Epidermal melanocyte (primary cell): Measurements from ENCODE around the gene PTPRO.
A peak's percentile ranks its signal among the peaks of the same experiment; 100 is the strongest.

Experiments
- DNase-seq: peaks from one replicate; pipeline ENCODE4 v3.0.0; 2011; ENCODE audit warnings: low spot score; ENCODE audit not compliant: insufficient read length

Gene PTPRO

DNA sequence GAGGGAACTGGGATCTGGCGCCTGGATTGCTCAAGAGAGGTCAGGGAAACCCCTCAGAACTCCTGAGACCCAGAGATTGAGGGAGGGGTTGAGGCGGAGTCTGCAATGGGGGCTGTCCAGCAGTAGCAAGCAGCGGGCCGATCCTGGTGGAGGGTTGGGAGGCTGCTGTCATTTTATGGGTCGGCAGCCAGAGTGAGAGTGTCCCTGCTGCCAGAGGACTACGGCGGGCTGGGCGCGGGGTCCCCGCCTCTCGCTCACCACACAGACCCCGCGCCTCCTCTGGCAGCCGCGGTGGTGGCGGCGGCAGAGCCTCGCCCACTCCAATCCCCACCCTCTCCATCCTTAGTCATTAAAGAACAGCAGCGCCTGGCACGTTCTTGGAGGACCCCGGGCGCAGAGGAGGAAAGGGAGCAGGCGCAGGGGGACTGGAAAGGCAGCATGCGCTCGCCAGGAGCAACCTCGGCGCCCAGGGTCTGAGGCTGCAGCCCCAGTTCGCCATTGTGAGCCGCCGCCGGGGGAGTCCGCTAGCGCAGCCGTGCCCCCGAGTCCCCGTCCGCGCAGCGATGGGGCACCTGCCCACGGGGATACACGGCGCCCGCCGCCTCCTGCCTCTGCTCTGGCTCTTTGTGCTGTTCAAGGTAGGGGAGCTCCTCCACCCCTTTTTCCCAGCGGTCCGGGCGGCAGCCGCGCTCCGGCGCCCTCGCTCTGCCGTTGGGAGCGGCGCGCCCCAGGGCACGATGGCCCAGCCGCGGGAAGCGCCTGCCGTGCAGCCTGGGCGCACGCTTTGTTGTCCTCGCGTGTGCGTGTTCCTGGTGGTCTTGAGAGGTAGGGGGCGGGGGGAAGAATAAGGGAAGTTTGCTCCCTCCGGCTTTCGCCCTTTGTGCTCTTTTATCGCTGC lies at the start of gene PTPRO:
PTPRO (plus strand) TSS at position 345 of the 898 bp plus-strand sequence.
- no peak for DNase-seq

DNA sequence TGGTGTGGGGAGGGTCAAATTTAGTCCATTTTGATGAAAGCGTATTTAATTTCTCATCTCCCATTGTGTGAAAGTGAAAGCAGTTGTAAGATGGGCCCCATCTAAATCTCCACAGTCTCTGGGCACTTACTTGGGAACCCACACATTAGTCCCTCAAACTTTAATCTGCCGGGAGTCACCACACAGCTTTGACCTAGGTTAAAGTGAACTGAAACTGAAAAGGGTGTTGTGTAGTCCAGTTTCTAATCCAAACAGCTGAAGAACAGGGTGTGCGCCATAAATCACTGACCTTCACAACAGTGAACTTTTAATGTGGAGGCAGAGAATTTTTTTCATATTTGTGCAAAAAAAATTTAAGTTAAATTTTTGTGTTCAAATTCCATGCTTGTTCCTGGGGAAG lies 48.4 kb upstream of the PTPRO start:
- DNase-seq = no peak

DNA sequence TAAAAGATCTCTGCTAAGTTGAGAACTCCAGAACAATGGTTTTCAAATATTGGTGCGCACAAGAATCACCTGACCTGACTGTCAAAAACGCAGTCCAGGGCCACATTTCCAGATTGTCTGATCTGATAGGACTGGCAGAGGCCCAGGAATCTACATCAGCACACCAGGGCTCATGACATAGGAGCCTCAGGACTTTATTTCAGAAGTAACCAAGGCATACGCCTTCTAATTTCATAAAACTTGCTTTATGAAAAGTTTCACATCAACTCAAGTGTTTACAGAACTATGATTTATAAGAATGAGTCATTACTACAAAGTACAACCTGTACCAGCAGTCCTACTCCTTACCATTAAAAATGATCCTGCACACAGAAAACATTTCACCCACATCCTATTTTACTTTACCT lies 47.7 kb upstream of the PTPRO start:
- no peak for DNase-seq

DNA sequence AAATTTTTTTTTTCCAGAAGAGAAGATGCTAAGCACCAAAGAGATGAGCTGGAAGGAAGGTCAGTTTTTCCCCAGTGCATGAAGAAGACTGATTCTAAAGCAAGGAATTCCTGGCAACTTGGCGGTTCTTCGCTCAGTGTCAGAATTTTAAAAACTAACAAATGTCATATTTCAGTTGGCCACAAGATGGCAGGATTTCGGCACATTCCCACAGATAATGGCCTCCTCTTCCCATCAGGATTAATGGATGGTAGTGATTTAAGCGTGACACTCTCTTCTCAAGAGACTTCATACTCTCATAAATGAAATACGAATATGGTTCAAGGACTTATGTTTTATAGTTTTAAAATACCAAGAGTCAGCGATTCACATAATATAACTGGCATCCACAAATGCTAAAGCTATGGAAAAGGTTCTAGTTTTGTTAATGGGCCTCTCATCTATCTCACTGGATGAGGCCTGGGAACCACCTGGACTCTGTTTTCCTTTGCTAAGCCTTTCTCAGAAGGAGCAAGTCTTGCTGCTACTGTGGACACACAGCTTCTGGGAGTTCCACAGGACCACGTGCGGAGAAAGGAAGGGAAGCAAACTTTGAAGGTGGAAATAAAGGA lies 46.1 kb upstream of the PTPRO start:
- DNase-seq = peak; percentile 54

DNA sequence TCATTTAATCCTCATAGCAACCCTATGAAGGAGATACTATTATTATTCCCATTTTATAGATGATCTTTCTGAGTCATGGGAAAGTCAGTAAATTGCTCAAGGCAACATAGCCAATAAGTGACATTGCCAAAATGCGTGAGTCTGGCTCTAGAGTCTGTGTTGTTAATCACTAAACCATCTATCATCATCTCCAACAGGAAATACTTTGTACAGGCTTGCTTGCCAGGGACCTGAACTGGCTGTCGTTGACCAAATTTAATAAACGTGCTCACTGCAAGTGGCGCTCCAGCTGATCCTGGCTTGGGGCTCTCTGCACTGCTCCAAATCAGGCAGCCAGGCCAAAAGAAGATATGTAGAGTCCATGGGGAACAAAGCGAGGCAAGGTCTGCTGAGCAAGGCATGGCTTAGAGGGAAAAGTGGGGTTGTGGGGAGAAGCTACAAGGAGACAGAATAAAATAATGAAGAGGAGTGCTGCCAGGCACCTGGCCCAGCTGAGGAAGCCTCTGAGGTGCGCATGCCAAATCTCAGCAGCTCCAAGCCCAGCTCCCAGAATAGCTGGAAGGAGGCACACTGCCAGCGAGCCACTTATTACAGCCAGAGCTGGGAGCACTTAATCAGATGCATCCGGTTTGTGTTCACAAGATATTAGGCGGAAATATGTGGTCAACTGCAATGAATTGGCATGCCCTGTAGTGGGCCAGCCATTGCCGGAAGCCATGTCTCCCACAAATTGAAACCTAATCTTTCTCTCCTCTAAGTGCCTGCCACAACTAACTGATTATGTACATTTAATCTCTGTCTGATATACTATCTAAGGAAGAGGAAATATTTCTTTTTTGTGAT lies 43.3 kb upstream of the PTPRO start:
- DNase-seq = peak; percentile 61

DNA sequence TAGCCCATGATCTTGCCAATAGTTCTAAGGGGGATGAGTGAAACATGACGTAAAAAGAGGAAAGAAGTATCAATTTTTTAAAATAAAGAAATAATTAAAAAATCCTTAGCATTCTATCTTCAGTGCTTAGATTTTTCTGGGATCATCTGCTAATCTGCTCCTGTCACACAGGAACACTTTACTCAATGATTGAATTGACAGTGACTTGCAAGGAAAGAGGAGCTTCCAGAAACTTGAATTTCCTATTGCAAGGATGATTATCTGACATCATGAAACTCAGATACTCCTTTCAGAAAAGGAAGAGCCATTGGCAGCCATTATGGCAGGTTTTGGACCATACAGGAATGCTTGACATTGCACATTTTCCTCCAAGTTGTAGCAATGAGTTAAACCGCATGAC lies 41.4 kb upstream of the PTPRO start:
- no peak for DNase-seq

DNA sequence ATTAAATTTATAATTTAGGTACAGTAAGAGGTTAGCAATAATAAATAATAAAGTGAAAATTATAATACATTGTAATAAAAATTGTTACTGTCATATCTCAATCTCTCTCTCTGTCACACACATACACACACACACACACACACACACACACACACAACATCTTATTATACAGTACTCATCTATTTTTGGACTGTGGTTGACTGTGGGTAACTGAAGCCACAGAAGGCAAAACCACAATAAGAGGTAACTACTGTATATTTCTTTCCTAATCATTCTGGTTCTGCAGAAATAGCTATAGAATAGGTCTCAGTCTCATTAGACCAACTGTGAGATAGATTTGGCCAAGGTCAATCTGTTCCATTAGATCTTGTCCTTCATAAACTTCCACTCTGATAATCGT lies 33.1 kb upstream of the PTPRO start:
- no peak for DNase-seq

DNA sequence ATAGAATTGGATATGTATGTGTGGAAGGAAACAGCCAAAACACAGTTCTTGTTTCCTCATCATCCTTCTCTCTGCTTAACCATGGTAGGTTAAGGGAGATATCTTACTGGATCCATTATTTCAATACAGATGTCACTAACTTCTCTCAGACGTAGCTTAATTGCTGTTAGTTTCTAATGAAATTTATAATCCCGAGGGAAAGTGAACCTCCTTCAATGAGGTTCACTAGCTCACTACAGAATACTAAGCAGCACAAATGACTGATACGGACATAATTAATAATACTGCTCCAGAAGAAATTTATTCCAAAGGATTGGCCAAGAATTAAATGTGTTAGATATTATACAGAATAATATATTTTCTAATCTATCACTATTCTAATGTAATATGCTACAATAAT lies 28.6 kb upstream of the PTPRO start:
- DNase-seq = no peak

DNA sequence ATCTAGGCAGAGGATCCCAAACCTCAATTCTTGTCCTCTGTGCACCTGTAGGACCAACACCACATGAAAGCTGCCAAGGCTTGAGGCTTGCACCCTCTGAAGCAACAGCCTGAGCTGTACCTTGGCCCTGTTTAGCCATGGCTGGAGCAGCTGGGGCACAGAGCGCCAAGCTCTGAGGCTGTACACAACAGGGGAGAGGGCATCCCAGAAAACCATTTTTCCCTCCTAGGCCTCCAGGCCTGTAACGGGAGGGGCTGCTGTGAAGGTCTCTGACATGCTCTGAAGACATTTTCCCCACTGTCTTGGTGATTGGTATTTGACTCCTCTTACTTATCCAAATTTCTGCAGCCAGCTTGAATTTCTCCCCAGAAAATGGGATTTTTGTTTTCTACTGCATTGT lies 22.4 kb upstream of the PTPRO start:
- DNase-seq = no peak

DNA sequence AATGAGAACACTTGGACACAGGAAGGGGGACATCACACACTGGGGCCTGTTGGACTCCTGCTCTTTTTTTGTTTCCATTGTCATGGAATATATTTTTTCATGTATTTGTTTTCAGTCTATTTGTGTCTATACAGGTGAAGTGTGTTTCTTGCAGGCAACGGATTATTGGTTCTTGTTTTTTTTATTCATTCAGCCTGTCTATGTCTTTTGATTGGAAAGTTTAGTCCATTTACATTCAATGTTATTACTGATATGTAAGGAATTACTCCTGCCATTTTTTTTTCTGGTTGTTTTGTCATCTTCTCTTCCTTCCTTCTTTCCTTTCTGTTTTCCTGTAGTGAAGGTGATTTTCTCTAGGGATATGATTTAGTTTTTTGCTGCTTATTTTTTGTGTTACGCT lies 18.0 kb upstream of the PTPRO start:
- no peak for DNase-seq

DNA sequence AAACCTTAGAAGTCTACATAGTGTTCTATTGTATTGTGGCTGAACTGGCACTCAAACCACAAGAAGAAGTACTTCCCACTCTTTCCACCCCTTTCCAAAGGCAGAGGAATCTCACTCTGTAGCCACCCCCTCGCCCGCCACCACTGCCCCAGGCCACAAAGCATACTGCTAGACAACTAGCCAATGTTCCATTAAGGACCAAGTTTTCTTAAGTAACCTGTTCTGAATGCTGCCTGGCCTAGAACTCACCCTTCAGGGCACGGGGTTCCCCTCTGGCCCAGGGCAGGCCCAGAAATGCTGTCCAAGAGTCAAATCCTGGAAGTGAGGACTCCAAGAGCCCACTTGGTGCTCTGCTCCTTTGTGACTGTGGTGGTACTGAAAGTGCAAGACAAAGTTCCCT lies 15.7 kb upstream of the PTPRO start:
- DNase-seq = no peak

DNA sequence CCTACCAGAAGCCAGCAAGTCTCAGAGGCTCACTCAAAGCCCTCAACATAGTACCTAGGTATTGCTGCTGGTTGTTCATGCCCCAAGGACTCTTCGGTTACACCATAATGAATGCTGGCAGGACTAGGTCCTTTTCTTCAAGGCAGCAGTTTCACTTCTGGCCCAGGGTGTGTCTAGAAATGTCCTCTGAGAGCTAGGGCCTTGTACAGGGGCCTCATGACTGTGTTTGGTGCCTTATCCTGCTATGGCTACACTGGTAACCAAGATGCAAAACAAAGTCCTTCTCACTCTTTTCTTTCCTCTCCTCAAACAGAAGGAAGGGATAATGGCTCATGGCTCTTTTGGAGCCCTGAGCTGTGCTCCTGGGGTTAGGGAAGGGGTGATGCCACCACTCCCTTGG lies 15.2 kb upstream of the PTPRO start:
- no peak for DNase-seq

DNA sequence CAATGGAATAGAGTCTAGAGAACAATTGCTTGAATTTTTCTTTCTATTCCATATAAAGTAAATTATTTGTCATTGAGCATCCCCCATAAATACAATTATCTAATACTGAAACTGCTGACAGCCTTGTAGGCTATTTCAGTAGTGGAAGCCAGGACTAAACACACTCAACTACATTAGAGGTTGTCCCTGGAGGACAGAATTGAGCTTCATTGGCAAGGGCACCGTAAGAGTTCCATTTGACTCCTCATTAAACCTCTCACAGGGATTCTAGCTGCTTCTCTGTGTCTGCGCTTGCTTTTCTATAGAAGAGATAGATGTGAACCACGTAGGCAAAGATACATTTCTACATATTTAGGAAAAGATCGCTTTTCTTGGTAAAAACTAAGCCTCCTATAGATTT lies 3.5 kb upstream of the PTPRO start:
- no peak for DNase-seq

DNA sequence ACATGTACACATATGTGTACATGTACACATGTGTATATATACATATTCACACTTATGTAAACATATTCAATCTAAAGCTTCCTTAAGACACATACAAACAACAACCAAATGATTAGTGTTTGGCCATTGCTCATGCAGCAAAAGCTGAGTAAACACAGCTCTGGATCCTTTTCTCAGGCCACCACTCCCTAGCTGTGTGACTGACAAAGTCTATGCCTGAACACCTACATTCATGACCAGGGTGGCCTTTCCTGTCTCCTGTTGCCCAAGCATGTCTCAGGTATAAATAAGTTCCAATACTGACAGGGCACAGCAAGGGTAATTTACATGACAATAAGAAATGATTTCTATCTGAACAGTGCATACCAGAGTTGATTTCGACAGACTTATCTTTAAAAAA lies 1.4 kb upstream of the PTPRO start:
- no peak for DNase-seq

DNA sequence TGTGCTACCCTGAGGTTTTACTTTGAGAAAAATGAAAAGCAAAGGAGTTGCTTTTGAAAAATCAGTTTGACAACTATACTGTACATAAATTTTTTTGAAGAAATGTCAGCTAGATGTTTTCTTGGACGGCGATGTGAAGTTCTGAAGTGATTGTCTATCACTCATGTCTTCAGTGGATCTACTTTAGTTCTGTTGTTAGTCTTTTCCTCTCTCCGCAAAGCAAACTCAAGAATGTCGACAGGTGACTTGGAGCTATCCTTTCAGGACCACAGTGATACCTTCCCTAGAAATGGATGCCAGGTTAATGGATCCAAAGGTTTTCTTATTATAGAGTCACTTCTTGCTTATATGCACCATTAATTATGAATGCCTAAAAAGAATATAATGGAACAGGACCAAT lies 1.2 kb downstream of the PTPRO start:
- DNase-seq = no peak

DNA sequence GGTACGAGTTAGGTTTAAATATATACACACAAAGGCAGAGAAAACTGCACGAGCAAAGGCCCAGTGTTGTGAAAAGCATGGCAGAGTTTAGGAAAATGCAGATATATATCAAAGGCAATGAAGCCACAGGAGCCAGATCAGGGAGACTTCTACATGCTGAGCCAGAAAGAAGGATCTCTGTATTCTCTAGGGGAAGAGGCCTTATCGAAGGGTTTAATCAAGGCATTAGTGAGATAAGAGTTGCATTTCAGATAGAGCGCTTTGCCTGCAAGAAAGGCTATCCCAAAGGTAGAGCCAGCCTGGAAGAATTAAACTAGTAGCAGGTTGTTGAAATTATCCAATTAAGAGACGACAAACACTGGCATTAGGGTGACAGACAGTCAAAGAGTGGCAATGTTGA lies 7.6 kb downstream of the PTPRO start:
- no peak for DNase-seq

DNA sequence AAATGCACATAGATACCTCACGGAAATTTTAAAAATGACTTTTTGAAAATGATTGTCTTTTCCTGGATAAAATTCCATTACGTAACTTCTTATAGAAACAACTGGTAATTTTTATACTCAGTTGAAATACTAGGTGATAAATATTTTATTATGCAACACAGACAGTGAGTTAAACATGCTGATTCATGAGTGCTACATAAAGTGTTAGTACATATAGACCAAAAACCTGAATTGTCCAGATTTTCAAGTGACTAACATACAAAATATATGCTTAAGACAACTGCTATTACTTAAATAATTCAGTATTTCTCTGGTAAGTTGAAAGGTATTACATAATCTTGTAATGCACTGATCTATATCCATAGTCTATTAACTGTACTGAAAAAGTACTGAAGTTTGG lies 11.9 kb downstream of the PTPRO start:
- no peak for DNase-seq

DNA sequence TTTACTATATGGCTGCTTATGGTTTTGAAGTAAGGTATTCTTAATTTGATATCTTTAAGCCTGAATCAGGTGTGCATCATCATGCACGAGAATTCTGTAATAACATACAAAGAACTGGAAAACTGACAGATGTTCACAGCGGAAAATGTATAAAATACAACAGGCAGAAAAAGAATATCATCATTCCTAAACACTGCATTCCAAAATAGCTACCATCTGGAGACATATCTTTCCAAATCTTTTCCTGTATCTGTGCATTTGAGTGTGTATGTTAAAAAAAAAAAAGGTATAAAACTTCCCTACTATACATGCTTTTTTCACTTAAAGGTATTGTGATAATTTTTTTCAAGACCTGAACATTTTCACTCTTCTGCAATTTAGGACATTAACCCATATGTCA lies 13.7 kb downstream of the PTPRO start:
- DNase-seq = no peak

DNA sequence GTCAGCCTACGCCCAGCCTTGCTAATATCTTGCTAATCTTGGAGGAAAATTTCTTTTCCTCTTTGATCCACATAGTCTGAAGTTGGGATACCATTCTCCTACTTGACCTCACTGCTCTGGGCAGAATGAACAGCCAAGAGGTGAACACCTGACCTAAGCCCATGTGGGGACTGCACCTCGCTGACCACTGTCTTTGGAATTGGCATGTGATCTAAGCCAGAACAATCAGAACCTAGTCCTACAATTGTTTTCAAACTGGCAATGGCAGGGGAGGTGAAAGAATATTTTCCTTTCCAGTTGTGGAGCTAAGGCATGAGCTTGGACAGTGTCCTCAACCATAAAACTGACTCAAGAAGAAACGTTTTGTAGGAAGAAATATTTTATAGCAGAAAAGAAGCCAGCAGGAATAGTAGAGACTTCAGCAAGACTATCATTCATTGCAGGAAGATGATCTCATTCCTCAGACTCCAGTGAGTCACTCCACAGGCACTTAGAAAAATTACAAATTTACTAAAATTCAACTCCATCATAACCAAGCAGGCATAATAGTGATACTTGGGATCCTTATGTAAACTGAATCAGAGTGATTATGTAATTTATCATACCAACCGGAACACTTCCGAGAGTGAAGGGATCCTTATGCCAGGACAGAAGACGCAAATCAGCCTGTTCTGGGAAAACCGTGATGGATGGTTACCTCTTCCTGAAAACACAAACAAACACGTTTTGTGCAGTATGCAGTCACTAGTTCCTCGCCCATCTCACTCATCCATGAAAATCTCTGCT lies 14.7 kb downstream of the PTPRO start:
- DNase-seq = no peak

DNA sequence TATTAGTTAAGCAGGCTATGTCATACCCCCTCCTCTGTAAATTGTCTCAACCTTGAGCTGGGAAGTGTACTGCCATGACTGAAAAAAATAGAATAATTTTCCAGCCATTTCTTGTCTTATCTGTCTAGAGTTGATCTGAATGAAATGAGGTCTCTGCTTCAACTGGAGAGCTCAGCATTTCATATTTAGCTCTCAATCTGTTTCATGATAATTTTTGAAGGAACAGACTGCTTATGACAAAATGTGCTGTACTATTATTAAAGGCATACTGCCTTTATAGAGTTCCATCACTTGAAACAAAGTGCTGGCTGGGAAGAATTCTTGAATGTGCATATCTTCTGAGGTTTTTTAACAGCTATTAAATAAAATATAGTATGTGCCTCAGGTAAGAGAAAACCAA lies 19.1 kb downstream of the PTPRO start:
- no peak for DNase-seq

DNA sequence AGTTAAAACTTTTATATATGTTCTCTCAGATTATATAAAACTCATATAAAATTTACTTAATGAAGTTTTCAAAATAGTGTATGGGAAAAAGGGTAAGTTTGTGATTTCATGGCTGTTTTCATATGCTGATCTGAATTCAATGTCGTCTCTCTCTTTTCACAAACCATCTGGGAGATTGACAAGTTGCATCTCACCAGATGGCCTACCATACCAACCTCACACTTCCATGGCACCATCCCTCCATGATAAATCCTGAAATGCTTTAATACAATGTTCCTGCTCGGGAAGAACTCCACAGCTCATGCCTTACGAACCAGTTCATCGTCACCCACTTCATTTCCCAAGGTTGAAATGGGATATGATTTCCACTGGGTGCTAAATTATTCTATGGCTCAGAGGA lies 22.3 kb downstream of the PTPRO start:
- no peak for DNase-seq
